Mesenchymal stem cell (in vitro differentiated cells and primary cell): Measurements from ENCODE around the gene MAU2.

Source experiments
- DNase-seq: peaks from one replicate; pipeline ENCODE4 v3.0.0-alpha.2; 2013
- H2AFZ ChIP-seq: one replicate; pipeline ENCODE4 v1.6.1; 2013; ENCODE audit warnings: low read depth, mild to moderate bottlenecking, control low read depth, inconsistent platforms, low read length, moderate library complexity
- H2AK5ac ChIP-seq: 2 replicates; pipeline ENCODE4 v1.6.1; 2013; ENCODE audit warnings: low read length, moderate library complexity, mild to moderate bottlenecking, inconsistent platforms; ENCODE audit not compliant: severe bottlenecking
- H2BK120ac ChIP-seq: one replicate; pipeline ENCODE4 v1.6.1; 2013; ENCODE audit warnings: low read depth, mild to moderate bottlenecking, inconsistent platforms, low read length, moderate library complexity
- H2BK12ac ChIP-seq, 2 experiments: one replicate each; pipeline ENCODE4 v1.6.1; 2013; ENCODE audit warnings: inconsistent platforms in 2 of 2, low read length in 2 of 2, mild to moderate bottlenecking in 2 of 2, moderate library complexity in 2 of 2, control low read depth in 1 of 2
- H2BK15ac ChIP-seq: one replicate; pipeline ENCODE4 v1.6.1; 2013; ENCODE audit warnings: mild to moderate bottlenecking, low read depth, inconsistent platforms; ENCODE audit not compliant: poor library complexity, severe bottlenecking
- H2BK5ac ChIP-seq: 2 replicates; pipeline ENCODE4 v1.6.1; 2013; ENCODE audit warnings: low read depth, mild to moderate bottlenecking, low read length, control low read depth, inconsistent platforms; ENCODE audit not compliant: poor library complexity, severe bottlenecking
- H3K14ac ChIP-seq, 2 experiments: one replicate each; pipeline ENCODE4 v1.6.1; 2013; ENCODE audit warnings: inconsistent platforms in 2 of 2, low read length in 2 of 2, control low read depth in 1 of 2, mild to moderate bottlenecking in 1 of 2, moderate library complexity in 1 of 2
- H3K18ac ChIP-seq, 2 experiments: one replicate each; pipeline ENCODE4 v1.6.1; 2013; ENCODE audit warnings: inconsistent platforms in 2 of 2, low read length in 2 of 2, control low read depth in 1 of 2, low read depth in 1 of 2, mild to moderate bottlenecking in 1 of 2
- H3K23ac ChIP-seq, 2 experiments: one replicate each; pipeline ENCODE4 v1.6.1; 2013; ENCODE audit warnings: inconsistent platforms in 2 of 2, low read length in 2 of 2, mild to moderate bottlenecking in 2 of 2, moderate library complexity in 2 of 2, control low read depth in 1 of 2
- H3K27ac ChIP-seq: 2 replicates; pipeline ENCODE4 v1.5.1; 2013; ENCODE audit warnings: mild to moderate bottlenecking, moderate library complexity, low read length, control low read depth, inconsistent platforms; ENCODE audit not compliant: poor library complexity, severe bottlenecking
- H3K27me3 ChIP-seq, 2 experiments: 2 replicates each; pipeline versions ENCODE4 v1.6.1 to v1.7.0; 2013; ENCODE audit warnings: low read length in 2 of 2, mild to moderate bottlenecking in 2 of 2, moderate library complexity in 2 of 2, control low read depth in 1 of 2, inconsistent platforms in 1 of 2; ENCODE audit not compliant: control insufficient read depth in 1 of 2, insufficient read depth in 1 of 2
- H3K36me3 ChIP-seq, 2 experiments: 2 replicates each; pipeline versions ENCODE4 v1.6.1 to v1.7.0; 2013; ENCODE audit warnings: low read length in 2 of 2, control low read depth in 1 of 2, inconsistent platforms in 1 of 2, low read depth in 1 of 2, mild to moderate bottlenecking in 1 of 2; ENCODE audit not compliant: insufficient read depth in 2 of 2, control insufficient read depth in 1 of 2
- H3K4ac ChIP-seq, 2 experiments: one replicate each; pipeline ENCODE4 v1.6.1; 2013; ENCODE audit warnings: inconsistent platforms in 2 of 2, low read length in 2 of 2, mild to moderate bottlenecking in 2 of 2, moderate library complexity in 2 of 2, control low read depth in 1 of 2, low read depth in 1 of 2
- H3K4me1 ChIP-seq: 2 replicates; pipeline ENCODE4 v1.6.1; 2013; ENCODE audit warnings: low read depth, low read length, control low read depth; ENCODE audit not compliant: control insufficient read depth, insufficient read depth
- H3K4me2 ChIP-seq: 2 replicates; pipeline ENCODE4 v1.6.1; 2013; ENCODE audit warnings: low read length, mild to moderate bottlenecking, inconsistent platforms; ENCODE audit not compliant: poor library complexity, severe bottlenecking
- H3K4me3 ChIP-seq, 2 experiments: 2 replicates each; pipeline versions ENCODE4 v1.5.1 to v1.7.0; 2013; ENCODE audit warnings: low read length in 2 of 2, mild to moderate bottlenecking in 2 of 2, control low read depth in 1 of 2, low read depth in 1 of 2; ENCODE audit not compliant: insufficient read depth in 1 of 2
- H3K79me1 ChIP-seq: replicated peaks from 2 replicates; pipeline ENCODE4 v1.6.1; 2013; ENCODE audit warnings: mild to moderate bottlenecking, control low read depth, low read length, inconsistent platforms; ENCODE audit not compliant: poor library complexity, severe bottlenecking
- H3K9ac ChIP-seq: 2 replicates; pipeline ENCODE4 v1.7.0; 2013; ENCODE audit warnings: mild to moderate bottlenecking, low read length, moderate library complexity
- H3K9me3 ChIP-seq: 2 replicates; pipeline ENCODE4 v1.7.0; 2013; ENCODE audit warnings: mild to moderate bottlenecking, low read length; ENCODE audit not compliant: control insufficient read depth
- H4K8ac ChIP-seq: one replicate; pipeline ENCODE4 v1.6.1; 2013; ENCODE audit warnings: inconsistent platforms, mild to moderate bottlenecking, low read length, moderate library complexity
- H4K91ac ChIP-seq: one replicate; pipeline ENCODE4 v1.6.1; 2013; ENCODE audit warnings: mild to moderate bottlenecking, low read length, inconsistent platforms
- WGBS: methylation state at CpG from one replicate; pipeline ENCODE4 v1.1.7; 2013; ENCODE audit warnings: mixed read lengths; 5-methylcytosine and 5-hydroxymethylcytosine counted together

Gene MAU2

GRCh38 chr19:19305696-19306095, 14.9 kb upstream of the MAU2 start:
- H3K18ac ChIP-seq, result no peak overlapping the region
- no peak overlapping the region for H2BK15ac ChIP-seq
- H2BK12ac ChIP-seq, result no peak overlapping the region
- no peak overlapping the region for H3K27ac ChIP-seq
- no peak overlapping the region for H2AFZ ChIP-seq
- no peak overlapping the region for H2AK5ac ChIP-seq
- no peak overlapping the region for H3K23ac ChIP-seq
- no peak overlapping the region for H2BK5ac ChIP-seq
- no peak overlapping the region for H3K4me2 ChIP-seq
- no peak overlapping the region for H3K4ac ChIP-seq
- no peak overlapping the region for H3K9ac ChIP-seq
- no peak overlapping the region for H3K14ac ChIP-seq
- no peak overlapping the region for H4K8ac ChIP-seq
- H3K79me1 ChIP-seq, result peaks cover 53% of the 10 kb centered on the region
- H4K91ac ChIP-seq, result no peak overlapping the region
- H3K4me3 ChIP-seq, result no peak overlapping the region
- 98% methylated on average over 16 of the region's 16 CpGs for WGBS
- no peaks in the 10 kb centered on the region for H3K4me1 ChIP-seq
- peaks cover 93 to 96% of the 10 kb centered on the region in 2 experiments for H3K36me3 ChIP-seq
- no peak overlapping the region for H2BK120ac ChIP-seq
- no peaks in the 10 kb centered on the region for H3K9me3 ChIP-seq
- no peaks in the 10 kb centered on the region for H3K27me3 ChIP-seq
- DNase-seq, result no peak

- WGBS, result 98% methylated on average over 9 of the region's 9 CpGs
- H2BK15ac ChIP-seq, result no peak overlapping the region
These were observed 14.4 kb upstream of the MAU2 start for GRCh38 chr19:19306191-19306590.

GRCh38 chr19:19308373-19308772, 12.3 kb upstream of the MAU2 start:
- Histone ChIP-seq H3K9me3 (no peaks in the 10 kb centered on the region), H3K14ac (no peak overlapping the region), H2AFZ (no peak overlapping the region), H3K4me3 (no peak overlapping the region), H3K27me3 (no peaks in the 10 kb centered on the region), H3K4me2 (no peak overlapping the region), H3K4me1 (no peaks in the 10 kb centered on the region), H3K18ac (no peak overlapping the region), H4K8ac (no peak overlapping the region), H3K4ac (no peak overlapping the region), H2BK12ac (no peak overlapping the region), H3K23ac (no peak overlapping the region), H3K27ac (no peak overlapping the region), H3K79me1 (peaks cover 59% of the 10 kb centered on the region), H2BK5ac (no peak overlapping the region), H2AK5ac (no peak overlapping the region), H3K9ac (no peak overlapping the region), H2BK15ac (no peak overlapping the region), H4K91ac (peak overlapping the region; percentile 72), H3K36me3 (peaks cover 86 to 87% of the 10 kb centered on the region in 2 experiments), H2BK120ac (no peak overlapping the region)
- WGBS, result 97% methylated on average over 10 of the region's 10 CpGs
- no peak for DNase-seq

More at GRCh38 chr19:19306191-19306590, 14.4 kb upstream of the MAU2 start:
- Histone ChIP-seq H2AK5ac (no peak overlapping the region), H3K36me3 (peaks cover 93 to 94% of the 10 kb centered on the region in 2 experiments), H3K4me3 (no peak overlapping the region), H3K4ac (no peak overlapping the region), H2BK5ac (no peak overlapping the region), H3K9ac (no peak overlapping the region), H2BK120ac (no peak overlapping the region), H2BK12ac (no peak overlapping the region), H3K9me3 (no peaks in the 10 kb centered on the region), H3K27ac (no peak overlapping the region), H3K4me1 (no peaks in the 10 kb centered on the region), H4K91ac (no peak overlapping the region), H3K18ac (no peak overlapping the region), H3K27me3 (no peaks in the 10 kb centered on the region), H3K79me1 (peaks cover 57% of the 10 kb centered on the region), H3K23ac (no peak overlapping the region), H3K4me2 (no peak overlapping the region), H4K8ac (peak overlapping the region; percentile 20), H2AFZ (no peak overlapping the region), H3K14ac (no peak overlapping the region)
- DNase-seq, result no peak

- Histone ChIP-seq H4K8ac (no peak overlapping the region), H3K27ac (no peak overlapping the region)
These were observed 5.2 kb upstream of the MAU2 start for GRCh38 chr19:19315444-19315843.

More at GRCh38 chr19:19315444-19315843, 5.2 kb upstream of the MAU2 start:
- H3K9me3 ChIP-seq, result no peaks in the 10 kb centered on the region
- 96% methylated on average over 2 of the region's 2 CpGs for WGBS
- H2AFZ ChIP-seq, result no peak overlapping the region
- no peak overlapping the region for H2BK15ac ChIP-seq
- H3K14ac ChIP-seq, result no peak overlapping the region
- H4K91ac ChIP-seq, result no peak overlapping the region
- no peaks in the 10 kb centered on the region for H3K27me3 ChIP-seq
- no peak overlapping the region for H2BK12ac ChIP-seq
- H3K4me2 ChIP-seq, result no peak overlapping the region
- DNase-seq, result no peak
- H3K18ac ChIP-seq, result no peak overlapping the region
- no peak overlapping the region for H3K4me3 ChIP-seq
- H2AK5ac ChIP-seq, result no peak overlapping the region
- H2BK5ac ChIP-seq, result no peak overlapping the region
- no peak overlapping the region for H2BK120ac ChIP-seq
- H3K4me1 ChIP-seq, result peaks cover 9% of the 10 kb centered on the region
- peaks cover 51 to 52% of the 10 kb centered on the region in 2 experiments for H3K36me3 ChIP-seq
- H3K4ac ChIP-seq, result no peak overlapping the region
- no peak overlapping the region for H3K9ac ChIP-seq
- H3K79me1 ChIP-seq, result peaks cover 42% of the 10 kb centered on the region
- H3K23ac ChIP-seq, result no peak overlapping the region
